HPDE6-E6E7 (cell line): ENCODE data around the gene HLF.
"Not testable (repeated sequence)": the region's sequence is repeated elsewhere in the genome, so short reads cannot be mapped to it uniquely, and the experiment has no call there.

Experiments
- DNase-seq: peaks from one replicate; pipeline ENCODE4 v3.0.0; 2011; ENCODE audit warnings: missing footprints; ENCODE audit errors: extremely low spot score

Gene HLF

DNA sequence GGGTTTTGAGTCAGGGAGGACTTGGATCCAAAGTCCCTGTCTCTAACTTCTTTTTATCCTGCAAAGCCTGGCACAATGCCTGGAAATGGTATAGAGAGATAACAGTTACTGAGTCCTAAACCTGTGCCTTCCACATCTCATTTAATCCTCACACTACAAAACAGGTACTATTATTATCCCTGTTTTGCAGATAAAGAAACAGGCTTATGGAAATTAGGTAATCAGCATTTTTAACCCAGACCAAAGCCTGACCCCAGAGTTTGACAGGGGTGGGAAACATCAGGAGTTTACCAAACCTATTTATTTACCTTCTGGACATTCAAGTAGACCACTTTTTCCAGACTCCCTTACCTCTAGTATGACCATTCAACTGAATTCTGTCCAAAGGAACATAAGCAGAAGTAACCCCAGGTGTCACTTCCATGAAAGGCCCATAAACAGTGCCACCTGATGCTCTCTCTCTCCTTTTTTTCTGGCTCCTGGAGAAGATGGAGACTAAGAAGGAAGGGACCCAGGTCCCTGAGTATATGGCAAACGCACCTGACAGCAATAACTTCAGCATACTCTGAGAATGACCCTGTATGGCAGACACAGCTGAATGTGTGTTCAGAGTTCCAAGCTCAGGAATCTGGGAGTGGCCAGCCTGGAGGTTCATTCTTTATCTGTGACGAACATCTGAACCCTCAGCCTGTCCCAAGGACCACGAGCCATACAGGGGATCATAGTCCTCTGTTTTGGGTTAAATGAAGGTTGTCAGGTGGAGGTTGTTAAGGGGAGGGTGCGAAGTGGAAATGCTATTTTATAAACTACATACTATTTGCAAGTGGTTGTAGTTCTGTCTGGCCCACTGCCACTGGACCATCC lies 62.7 kb downstream of the HLF start:
- no peak for DNase-seq

DNA sequence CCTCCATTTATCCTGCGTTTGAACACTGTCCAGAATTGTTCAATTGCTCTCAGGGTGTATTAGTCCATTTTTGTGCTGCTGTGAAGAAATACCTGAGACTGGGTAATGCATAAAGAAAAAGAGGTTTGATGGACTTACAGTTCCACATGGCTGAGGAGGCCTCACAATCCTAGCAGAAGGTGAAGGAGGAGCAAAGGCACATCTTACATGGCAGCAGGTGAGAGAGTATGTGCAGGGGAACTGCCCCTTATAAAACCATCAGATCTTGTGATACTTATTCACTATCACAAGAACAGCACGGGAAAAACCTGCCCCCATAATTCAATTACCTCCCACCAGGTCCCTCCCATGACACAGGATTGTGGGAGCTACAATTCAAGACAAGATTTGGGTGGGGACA lies 63.8 kb downstream of the HLF start:
- DNase-seq, result not testable (repeated sequence)

DNA sequence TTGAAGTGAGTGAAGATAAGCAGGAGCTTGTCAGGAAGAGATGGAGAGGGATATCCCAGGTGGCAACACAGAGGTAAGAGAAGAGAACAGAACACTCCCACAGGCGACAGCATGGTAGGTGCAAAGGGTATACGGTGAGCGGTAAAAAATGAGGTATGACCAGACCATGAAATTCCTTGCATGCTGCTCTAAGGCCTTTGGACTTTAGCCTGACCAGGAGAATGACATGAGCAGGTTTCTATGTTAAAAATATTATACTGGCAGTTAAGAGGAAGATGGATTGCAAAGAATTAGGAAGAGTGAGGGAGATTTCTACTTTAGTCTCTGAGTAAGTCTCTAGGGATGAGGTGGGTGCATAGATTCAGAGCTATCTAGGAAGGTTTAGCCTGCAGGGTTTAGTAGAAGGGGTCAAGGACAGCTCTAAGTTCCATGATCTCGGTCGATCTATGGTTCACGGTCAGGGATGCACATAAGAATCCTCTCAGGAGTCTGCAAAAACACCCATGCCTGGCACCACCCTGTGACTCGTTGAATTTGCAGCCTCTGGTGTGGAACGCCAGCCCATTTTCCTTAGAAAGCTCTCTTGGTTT lies 65.7 kb downstream of the HLF start:
- no peak for DNase-seq

DNA sequence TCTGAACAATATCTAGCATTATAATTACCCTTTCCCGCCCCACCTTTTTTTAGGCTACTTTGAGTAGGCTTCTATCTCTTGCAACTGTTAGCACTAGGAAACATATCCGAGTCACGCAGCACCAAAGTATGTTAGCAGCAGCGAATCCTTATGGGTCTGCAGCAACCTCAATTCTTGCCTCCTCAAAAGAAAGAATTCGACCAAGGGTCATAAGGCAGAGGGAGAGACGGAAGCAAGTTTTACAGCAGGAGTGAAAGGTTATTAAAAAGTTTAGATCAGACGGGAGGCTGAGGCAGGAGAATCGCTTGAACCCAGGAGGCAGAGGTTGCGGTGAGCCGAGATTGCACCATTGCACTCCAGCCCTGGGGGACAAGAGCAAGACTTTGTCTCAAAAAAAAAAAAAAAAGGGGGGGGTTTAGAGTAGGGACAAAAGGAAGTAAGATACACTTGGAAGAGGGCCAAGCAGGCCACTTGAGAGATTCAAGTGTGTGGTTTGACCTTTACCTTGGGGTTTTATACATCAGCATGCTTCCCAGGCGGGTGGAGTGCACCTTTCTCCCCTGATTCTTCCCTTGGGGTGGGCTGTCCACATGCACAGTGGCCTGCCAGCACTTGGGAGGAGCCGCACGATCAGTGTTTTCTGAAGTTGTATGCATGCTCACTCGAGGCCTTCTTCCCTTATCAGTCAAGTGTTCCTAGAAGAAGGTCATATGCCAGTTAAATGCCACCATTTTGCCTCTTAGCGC lies 67.7 kb downstream of the HLF start:
- no peak for DNase-seq

DNA sequence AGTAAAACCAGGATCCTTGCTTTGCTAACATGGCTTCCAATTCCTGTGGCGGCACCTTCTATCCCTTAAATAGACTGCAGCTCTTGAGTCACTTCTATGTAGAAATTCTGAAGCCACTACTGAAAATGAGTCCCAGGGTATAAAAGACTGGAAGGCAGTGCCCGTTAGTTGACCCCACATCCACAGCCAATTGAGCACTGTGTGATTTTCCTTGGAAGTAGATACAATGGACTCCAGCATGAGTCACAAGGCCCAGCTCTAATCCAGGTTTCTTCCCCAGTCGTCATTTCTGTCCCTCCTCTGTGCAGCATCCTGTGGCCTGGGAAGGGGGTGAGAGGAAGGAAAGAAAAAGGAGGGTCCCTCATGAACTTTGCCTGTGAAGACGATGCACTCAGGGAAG lies 69.5 kb downstream of the HLF start:
- DNase-seq, result no peak

DNA sequence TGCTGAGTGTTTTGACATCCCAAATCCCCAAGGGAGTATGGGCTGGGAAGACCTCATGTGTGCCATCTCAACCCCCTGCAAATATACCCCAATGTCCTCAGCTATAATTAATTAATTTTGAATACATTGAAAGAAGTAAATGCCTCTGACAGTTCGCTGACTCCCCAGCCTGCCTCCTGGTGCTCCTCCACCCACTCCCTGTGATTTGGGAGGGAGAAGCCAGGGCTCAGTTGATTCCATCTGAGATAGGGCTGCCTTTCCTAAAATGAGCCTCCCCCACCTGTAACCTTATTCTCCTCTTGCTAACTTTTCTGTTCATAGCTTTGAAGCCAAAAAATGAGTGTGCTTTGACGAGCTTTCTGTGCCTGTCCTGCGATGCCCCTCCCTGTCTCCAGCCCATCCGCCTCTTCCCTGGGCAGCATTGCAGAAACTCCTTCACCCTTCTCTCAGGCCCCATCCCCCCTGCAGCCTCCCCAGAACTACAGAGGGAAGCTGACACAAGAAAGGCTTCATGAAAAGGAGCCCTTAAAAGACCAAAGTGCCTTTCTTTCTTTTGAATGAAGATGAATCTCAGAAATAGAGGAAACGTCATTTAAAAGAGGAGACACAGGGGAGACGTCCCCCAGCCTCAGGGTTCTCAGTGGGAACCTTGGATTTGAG lies 70.3 kb downstream of the HLF start:
- DNase-seq, result no peak

DNA sequence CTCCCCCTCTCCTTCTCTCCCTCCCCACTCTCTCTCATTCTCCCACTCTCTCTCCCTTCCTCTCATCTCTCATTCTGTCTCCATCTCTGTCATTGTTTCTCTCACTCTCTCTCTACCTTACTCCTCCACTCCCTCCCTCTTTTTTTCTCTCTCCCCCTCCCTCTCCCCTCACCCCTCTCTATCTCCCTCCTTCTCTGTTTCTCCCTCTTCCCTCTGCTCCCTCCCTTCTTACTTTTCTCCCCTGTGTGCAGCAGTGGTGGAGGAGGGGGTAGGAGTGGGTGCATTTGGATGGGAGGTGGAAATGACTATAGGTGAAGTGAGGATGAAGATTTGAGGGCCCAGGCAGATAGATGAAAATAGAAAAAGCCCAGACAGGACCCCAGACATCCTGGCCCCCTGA lies 70.9 kb downstream of the HLF start:
- DNase-seq, result no peak

DNA sequence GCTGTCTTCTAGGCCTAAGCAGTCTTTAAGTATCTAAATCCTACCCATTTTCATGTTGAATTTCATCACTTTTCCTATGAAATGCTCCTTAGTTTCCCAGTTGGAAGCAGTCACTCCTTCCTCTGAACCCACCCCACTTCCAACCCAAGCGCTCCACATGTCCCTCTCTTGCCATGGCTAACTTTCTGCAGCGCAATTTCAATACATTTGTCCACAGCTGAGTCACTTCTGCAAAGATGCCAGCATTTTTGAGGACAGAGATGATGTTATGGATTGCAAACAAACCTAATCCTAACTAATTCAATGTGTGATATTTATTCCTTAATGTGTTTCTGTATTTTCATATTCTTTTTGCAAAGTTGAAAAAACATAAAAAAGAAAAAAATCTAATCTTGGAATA lies 71.7 kb downstream of the HLF start:
- DNase-seq, result no peak

DNA sequence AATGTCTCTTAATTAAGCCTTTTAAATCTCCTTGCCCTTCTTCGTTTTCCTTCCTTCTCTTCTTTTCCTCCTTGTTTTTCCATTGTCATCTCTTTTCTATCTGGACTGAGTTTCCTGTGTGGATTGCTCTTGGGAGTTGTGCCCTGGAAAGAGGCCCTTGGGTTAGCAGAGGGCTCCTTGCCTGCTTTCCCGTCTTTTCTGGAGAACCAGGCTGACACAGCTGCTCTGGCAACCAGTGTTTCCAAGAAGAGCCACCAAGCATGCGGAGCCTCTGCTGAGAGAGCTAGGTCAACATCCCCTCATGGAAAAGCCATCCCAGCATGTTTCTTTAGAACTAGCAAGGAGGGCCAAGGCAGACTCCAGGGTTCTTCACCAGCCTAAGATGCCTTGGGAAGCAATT lies 75.4 kb downstream of the HLF start:
- DNase-seq, result no peak

DNA sequence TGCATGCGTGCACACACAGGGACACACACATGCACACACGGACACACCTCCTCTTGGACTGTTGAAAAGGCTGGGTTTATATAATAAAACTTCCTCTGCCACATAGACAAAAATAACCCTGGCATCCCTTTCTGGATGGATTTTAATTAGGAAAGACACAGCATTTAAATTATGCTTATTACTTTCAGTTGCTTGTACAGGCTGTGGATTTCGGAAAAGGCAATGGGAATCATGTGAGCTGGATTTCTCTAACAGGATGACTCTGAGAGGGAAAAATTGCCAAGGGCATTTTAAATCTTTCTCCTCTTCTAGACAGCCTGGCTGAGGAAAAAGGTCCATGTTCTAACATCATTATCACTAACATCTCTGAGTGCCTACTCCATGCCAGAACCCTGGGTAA lies 75.9 kb downstream of the HLF start:
- no peak for DNase-seq

DNA sequence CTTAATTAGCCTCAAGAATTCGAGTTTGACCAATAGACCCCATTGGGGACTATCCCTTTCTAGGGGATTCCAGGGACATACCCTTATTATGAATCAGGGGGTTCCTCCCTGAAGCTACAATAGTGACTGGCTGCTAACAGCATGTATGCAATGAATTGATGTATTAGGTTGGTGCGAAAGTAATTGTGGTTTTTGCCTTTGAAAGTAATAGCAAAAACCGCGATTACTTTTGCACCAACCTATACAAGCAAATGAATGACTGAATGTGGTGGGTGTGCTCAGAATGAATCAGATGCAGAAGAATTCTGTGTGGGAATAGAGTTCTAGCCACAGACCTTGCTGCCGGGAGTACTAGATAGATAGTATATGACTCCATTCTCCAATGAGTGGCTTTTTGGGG lies 76.7 kb downstream of the HLF start:
- no peak for DNase-seq

DNA sequence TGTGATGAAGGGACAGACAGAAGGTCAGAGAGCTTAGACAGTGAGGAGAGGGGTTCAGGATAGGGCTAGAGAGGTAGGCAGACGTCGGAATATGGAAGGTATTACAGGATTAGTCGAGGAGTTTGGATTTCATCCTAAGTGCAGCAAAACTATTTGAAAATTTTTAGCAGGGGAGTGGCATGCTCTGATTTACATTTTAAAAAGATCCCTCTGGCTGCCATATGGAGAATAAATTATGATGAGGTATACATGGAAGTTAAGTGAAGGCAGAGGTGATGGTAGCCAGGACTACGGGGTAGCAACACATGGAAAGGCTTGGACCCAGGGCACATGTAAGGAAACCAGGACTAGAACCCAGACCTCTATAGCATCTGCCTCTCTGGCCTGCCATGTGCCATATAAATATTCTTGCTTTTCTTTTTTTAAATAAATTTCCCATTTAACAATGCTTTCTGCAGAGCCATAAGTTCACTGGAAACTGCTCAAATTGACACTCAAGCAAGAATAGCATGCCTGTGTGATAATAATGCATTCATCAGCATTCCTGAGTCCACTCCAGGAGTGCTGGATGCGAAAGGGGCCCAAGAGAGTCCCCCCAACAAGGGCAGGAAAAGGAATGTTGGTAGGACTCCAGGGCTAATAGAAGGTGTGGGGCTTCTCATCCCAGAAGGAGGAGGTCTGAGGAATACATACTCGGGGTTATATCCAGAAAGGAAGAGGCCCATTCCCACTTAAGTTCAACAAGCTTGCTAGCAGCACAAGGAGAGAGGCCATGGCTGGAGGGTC lies 78.2 kb downstream of the HLF start:
- DNase-seq, result no peak

DNA sequence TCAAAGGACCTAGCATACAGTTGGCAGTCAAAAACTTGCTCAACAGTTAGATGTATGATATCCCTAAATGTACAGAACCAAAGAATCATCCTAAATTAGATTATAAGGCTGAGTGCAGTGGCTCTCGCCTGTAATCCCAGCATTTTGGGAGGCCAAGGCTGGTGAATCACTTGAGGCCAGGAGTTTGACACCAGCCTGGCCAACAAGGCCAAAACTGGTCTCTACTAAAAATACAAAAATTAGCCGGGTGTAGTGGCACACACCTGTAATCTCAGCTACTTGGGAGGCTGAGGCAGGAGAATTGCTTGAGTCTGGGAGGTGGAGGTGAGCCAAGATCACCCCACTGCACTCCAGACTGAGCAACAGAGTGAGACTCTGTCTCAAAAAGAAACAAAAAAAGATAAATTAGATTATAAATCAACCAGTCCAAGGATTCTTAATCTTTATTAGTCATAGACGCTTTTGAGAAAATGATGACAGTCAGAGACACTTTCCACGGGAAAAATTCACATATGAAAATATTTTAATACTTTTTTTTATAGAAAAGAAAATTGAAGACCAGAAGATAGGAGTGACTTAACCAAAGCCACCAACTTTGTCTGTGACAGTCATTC lies 79.2 kb downstream of the HLF start:
- no peak for DNase-seq

DNA sequence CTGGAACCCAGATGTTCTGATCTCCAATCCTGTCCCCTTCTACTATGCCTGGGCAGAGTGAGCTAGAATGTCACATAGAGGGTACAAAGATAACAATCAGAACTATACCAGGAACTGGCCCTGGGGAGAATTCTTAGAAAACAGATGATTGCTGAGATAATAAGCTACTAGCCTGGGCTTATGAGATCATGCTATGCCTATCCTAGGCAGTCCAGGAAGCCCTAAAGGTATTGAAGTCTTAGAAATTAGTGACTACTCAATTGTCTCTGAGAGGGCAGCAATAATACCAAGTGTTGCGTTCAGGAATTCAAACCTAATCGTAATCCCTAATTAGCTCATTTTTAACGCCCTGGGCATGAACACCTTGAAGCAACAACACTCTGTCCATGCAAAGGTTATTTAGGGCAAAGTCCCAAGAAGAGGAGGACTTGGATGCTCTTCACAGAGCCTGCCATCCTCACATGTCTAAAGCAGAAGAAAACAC lies 79.8 kb downstream of the HLF start:
- DNase-seq, result no peak

DNA sequence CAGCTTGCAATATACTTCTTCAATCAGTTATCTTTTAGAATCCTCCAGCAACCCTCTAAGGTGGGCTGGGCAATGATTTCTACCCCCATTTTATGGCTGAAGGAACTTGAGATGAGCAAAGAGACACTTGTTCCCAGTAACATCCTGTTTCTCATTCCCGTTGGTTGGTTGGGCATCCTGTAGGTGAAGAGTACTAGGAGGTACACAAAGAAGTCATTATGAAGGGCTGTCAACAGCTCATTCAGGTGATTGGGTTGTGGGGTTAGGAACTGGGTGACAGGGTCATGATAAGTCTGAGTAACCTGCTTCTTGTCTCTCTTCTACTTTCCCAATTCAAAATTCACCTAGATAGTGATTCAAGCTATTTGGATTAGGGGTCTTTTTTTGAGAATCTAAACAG lies 80.4 kb downstream of the HLF start:
- DNase-seq, result no peak

DNA sequence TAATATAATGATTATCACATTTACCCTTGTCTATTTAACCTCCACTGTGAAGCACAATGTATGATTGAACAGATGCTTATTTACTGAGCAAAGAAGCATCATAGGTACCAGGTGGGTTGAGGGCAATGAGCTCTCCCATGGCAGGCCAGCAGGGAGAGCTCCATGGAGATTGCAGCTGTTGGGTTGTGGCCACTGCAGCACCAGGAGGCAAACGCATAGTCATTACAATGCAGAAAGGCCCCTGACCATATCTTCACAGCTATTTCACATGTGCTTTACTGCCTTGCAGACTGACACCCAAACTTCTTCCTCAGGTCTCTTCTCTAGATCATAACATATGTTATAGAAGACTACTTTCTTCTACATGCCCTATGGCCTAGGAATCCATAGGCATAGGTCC lies 81.9 kb downstream of the HLF start:
- no peak for DNase-seq

DNA sequence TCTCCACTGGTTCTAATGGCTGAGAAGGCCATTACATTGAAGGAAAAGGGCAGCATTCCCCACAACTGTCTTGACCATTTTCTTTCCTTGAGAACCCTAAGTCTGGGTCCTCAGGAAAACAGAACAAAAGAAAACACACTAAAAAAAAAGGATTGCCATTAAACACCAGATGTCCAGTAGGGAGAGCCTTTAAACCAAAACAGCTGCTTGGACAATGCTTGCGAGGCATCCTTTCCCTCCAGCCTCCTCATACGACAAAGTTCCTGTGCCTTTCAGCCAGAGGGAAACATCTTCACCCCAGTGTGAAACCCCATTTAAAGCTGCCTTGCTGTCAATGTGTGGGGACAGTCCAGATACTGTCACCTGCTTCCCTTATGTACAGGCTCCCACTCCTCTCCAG lies 82.6 kb downstream of the HLF start:
- DNase-seq, result no peak

DNA sequence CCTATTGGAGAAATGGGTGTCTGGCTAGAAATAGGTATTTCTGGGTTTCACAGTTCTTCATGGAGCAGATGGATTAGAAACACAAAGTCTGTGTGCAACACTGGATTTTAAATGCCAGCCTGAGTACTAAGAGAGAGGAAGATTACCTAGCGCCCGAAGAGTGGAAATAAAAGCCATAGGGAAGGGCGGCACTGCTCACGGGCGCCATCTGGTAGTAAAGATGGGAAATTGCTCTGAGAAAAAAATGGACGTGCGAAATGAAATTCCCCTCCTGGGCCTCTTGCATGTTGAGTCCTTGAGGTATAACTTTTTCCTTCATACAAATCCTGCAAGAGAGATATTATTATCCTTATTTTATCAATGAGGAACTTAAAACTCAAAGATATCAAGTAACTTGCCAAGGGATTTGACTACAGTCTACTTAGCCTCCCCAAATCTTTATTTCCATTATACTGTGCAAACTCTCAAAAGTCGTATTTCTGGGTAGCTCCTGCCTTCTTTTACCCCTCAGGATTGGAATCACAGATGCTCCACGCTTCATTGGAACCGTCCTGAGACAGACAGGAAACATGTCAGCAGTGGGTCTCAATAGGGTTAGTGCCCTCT lies 84.1 kb downstream of the HLF start:
- DNase-seq, result peak; percentile 27

DNA sequence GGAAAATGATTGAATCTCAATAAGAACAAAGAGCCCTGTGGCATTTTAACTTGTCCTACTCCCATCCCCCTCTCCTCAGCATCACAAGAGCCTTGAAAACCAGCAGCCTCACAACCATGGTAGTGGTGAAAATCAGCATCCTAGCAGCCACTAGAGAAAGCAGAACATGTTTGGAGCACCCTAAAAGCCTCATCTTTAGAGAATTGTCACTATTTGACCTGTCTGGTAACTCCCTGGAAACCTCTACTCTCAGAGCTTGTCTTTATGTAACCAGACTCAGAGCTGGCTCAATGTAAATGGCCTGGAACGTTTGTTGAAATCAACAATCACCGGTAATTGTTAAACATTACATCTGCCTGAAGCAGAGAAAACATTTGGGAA lies 86.1 kb downstream of the HLF start:
- DNase-seq, result no peak

DNA sequence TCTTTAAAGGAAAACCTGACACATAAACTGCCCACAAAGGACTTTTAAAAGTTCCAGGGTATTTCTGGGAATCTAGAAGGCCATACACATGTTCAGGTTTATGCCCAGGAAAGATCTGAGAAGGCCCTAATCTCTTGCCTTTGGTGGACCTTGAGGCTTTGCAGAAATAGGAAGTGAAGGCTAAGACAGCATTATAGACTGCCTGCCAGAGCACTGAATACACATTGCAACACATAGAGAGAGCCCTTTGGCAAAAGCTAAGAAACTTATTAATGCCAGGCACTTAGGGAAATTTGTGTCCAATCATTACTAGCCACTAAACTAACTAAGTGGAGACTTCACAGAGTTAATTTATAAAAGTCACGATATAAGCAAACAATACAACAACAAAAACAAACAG lies 86.5 kb downstream of the HLF start:
- no peak for DNase-seq

DNA sequence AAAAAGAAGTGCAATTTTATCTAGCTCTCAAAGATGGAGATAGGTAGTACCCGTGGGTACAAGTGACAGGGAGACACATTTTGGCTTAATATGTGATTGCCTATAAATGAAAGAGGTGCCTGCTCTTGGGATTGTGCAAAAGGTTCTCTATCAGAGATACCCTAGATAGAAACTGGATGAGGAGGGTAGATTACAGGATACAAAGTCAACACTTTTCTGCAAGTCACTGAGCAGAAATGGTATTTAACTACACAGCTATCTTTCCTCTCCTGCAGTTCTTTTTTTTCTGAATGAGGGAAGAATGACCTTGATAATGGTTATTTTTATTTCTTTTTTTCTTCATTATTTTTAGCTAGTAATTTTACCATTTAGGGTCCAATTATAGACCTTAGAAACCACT lies 89.2 kb downstream of the HLF start:
- DNase-seq, result no peak
